HEK293T (cell line): ENCODE data around the gene MCFD2.

Experiments used
- CTCF ChIA-PET: fragments of 350-600 bp; formaldehyde crosslinking; extraction: SDS; loops from one replicate; lab custom pipeline; 2021; ENCODE audit warnings: antibody characterized with exemption, inconsistent platforms; lab: Yijun Ruan, JAX
- POLR2A ChIA-PET: fragments of 350-600 bp; formaldehyde crosslinking; extraction: SDS; loops from one replicate; lab custom pipeline; 2020; ENCODE audit warnings: antibody characterized with exemption, inconsistent platforms; lab: Yijun Ruan, JAX
- DNase-seq: peaks from one replicate; pipeline ENCODE4 v3.0.0; 2012; ENCODE audit warnings: mixed read lengths; ENCODE audit errors: extremely low spot score
- ARNT ChIP-seq: fragments of 450-650 bp; IDR thresholded peaks from 2 replicates; pipeline ENCODE4 v1.6.1; 2017; ENCODE audit warnings: mild to moderate bottlenecking
- BHLHE40 ChIP-seq: fragments of 450-650 bp; IDR thresholded peaks from 2 replicates; pipeline ENCODE4 v1.6.1; 2016; ENCODE audit warnings: mild to moderate bottlenecking, moderate library complexity, borderline replicate concordance
- CTBP1 ChIP-seq: fragments of 450-650 bp; IDR thresholded peaks from 2 replicates; pipeline ENCODE4 v1.6.1; 2016; ENCODE audit warnings: borderline replicate concordance
- ELF4 ChIP-seq: fragments of 450-650 bp; IDR thresholded peaks from 2 replicates; pipeline ENCODE4 v1.6.1; 2017; ENCODE audit warnings: antibody characterized with exemption
- FOXA1 ChIP-seq: fragments of 450-650 bp; IDR thresholded peaks from 2 replicates; pipeline ENCODE4 v1.6.1; 2016; ENCODE audit warnings: mild to moderate bottlenecking
- FOXK2 ChIP-seq: fragments of 450-650 bp; IDR thresholded peaks from 2 replicates; pipeline ENCODE4 v1.6.1; 2016; ENCODE audit warnings: mild to moderate bottlenecking
- FOXM1 ChIP-seq: fragments of 450-650 bp; IDR thresholded peaks from 2 replicates; pipeline ENCODE4 v1.6.1; 2017; ENCODE audit warnings: mild to moderate bottlenecking, borderline replicate concordance
- HDGF ChIP-seq: fragments of 450-650 bp; IDR thresholded peaks from 2 replicates; pipeline ENCODE4 v1.6.1; 2017; ENCODE audit warnings: antibody characterized with exemption, borderline replicate concordance
- L3MBTL2 ChIP-seq: fragments of 450-650 bp; conservative IDR thresholded peaks from 2 replicates; pipeline ENCODE4 v1.6.1; 2016; ENCODE audit warnings: mild to moderate bottlenecking
- LEF1 ChIP-seq: fragments of 450-650 bp; IDR thresholded peaks from 2 replicates; pipeline ENCODE4 v1.6.1; 2017; ENCODE audit warnings: mild to moderate bottlenecking, borderline replicate concordance
- NFRKB ChIP-seq: fragments of 450-650 bp; IDR thresholded peaks from 2 replicates; pipeline ENCODE4 v1.6.1; 2016; ENCODE audit warnings: mild to moderate bottlenecking, moderate library complexity
- PKNOX1 ChIP-seq: fragments of 450-650 bp; IDR thresholded peaks from 2 replicates; pipeline ENCODE4 v1.6.1; 2016
- SP1 ChIP-seq: fragments of 450-650 bp; IDR thresholded peaks from 2 replicates; pipeline ENCODE4 v1.6.1; 2017
- SUZ12 ChIP-seq: fragments of 450-650 bp; IDR thresholded peaks from 2 replicates; pipeline ENCODE4 v1.6.1; 2016; ENCODE audit warnings: mild to moderate bottlenecking
- TARDBP ChIP-seq: fragments of 450-650 bp; IDR thresholded peaks from 2 replicates; pipeline ENCODE4 v1.6.1; 2016
- ZNF384 ChIP-seq: fragments of 450-650 bp; IDR thresholded peaks from 2 replicates; pipeline ENCODE4 v1.6.1; 2016

MCFD2 gene

DNA sequence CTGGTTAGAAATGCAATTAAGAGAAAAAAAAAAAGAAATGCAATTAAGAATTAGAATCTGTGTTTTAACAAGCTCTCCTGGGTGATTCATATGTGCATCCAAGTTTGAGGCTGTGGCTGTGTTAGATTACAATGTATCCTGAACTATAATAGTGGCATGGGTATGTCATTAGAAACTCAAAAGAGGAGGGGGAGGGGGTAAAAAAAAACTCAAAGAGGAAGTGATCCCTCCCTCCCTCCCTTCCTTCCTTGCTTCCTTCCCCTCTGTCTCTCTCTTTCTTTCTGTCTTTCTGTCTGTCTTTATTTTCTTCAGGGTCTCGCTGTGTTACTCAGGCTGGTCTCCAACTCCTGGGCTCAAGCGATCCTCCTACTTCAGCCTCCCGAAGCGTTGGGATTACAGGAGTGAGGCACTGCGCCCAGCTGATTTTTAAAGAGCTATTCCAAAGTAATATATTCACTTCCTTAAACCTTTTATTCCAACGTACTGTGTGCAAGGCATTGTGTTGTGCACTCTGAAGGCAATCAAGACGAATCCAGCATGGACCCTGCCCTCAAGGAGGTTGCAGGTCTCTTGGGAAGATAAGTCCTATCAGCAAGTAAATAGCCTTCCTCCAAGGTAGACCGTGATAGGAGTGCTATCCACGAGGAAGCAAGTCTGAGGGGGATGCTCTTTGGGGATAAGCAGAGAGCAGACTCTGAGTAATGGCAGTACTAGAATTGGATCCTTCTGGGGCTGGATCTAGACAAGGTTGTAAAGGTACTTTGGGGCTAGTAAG is 35.9 kb upstream of the MCFD2 start:
- DNase-seq: no peak
- POLR2A ChIA-PET: no interaction called here
- CTCF ChIA-PET: interaction anchor here (1.3 kb wide), 1 partner anchor 36 kb away, joined by 4 read pairs; no protein-coding TSS in a partner anchor
- TF ChIP-seq L3MBTL2 (no peak), FOXM1 (no peak), FOXA1 (no peak), ARNT (no peak), TARDBP (no peak), NFRKB (no peak), ELF4 (no peak), BHLHE40 (no peak), CTBP1 (no peak), FOXK2 (no peak), ZNF384 (no peak), HDGF (no peak), LEF1 (no peak), PKNOX1 (no peak), SUZ12 (no peak), SP1 (no peak)

GRCh38 chr2:46950314-46950713 is 34.7 kb upstream of the MCFD2 start:
- POLR2A ChIA-PET: no interaction called here
- CTCF ChIA-PET: interaction anchor here (0.7 kb wide), 1 partner anchor 31 kb away, joined by 3 read pairs; no protein-coding TSS in a partner anchor
- no peak for DNase-seq
- TF ChIP-seq CTBP1: no peak
- no peak for TF ChIP-seq LEF1
- no peak for TF ChIP-seq FOXK2
- no peak for TF ChIP-seq L3MBTL2
- TF ChIP-seq ZNF384: no peak
- no peak for TF ChIP-seq ARNT
- TF ChIP-seq HDGF: no peak
- no peak for TF ChIP-seq TARDBP
- no peak for TF ChIP-seq SP1
- TF ChIP-seq ELF4: no peak
- TF ChIP-seq BHLHE40: no peak
- no peak for TF ChIP-seq SUZ12
- no peak for TF ChIP-seq NFRKB
- no peak for TF ChIP-seq FOXM1
- no peak for TF ChIP-seq PKNOX1
- no peak for TF ChIP-seq FOXA1

GRCh38 chr2:46947841-46948240 is 32.2 kb upstream of the MCFD2 start:
- no peak for TF ChIP-seq FOXM1
- TF ChIP-seq NFRKB: no peak
- TF ChIP-seq ELF4: no peak
- TF ChIP-seq FOXK2: no peak
- TF ChIP-seq SP1: no peak
- no peak for TF ChIP-seq BHLHE40
- TF ChIP-seq LEF1: no peak
- TF ChIP-seq L3MBTL2: no peak
- no peak for TF ChIP-seq ZNF384
- TF ChIP-seq ARNT: no peak
- no peak for TF ChIP-seq TARDBP
- TF ChIP-seq CTBP1: no peak
- no peak for TF ChIP-seq PKNOX1
- no peak for TF ChIP-seq HDGF
- TF ChIP-seq SUZ12: no peak
- no peak for TF ChIP-seq FOXA1
- no peak for DNase-seq
- ChIA-PET POLR2A (no interaction called here), CTCF (no interaction called here)

DNA sequence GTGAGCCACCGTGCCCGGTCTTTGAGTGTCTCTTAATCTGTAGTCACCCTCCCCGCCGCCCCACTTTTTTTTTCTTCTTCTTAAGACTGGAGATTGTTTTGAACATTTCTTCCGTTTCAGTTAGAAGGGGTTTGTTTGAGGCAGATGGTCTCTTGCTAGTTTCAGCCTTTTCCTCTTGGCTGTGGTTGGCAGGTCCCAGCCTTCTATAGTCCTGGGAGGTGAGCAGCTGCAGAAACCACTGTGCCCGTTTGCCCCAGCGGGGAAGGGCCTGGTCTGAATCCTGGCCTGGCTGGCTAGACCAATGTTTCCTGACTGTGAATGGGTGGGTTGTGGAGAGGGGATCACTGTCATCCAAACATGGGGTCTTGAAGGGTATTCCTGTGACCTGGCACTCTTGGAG is 30.1 kb upstream of the MCFD2 start:
- TF ChIP-seq HDGF: no peak
- no peak for TF ChIP-seq PKNOX1
- no peak for TF ChIP-seq L3MBTL2
- TF ChIP-seq FOXA1: no peak
- TF ChIP-seq NFRKB: no peak
- no peak for TF ChIP-seq BHLHE40
- TF ChIP-seq ELF4: no peak
- TF ChIP-seq CTBP1: no peak
- no peak for TF ChIP-seq TARDBP
- no peak for TF ChIP-seq FOXK2
- ChIA-PET POLR2A (no interaction called here), CTCF (no interaction called here)
- DNase-seq: no peak

DNA sequence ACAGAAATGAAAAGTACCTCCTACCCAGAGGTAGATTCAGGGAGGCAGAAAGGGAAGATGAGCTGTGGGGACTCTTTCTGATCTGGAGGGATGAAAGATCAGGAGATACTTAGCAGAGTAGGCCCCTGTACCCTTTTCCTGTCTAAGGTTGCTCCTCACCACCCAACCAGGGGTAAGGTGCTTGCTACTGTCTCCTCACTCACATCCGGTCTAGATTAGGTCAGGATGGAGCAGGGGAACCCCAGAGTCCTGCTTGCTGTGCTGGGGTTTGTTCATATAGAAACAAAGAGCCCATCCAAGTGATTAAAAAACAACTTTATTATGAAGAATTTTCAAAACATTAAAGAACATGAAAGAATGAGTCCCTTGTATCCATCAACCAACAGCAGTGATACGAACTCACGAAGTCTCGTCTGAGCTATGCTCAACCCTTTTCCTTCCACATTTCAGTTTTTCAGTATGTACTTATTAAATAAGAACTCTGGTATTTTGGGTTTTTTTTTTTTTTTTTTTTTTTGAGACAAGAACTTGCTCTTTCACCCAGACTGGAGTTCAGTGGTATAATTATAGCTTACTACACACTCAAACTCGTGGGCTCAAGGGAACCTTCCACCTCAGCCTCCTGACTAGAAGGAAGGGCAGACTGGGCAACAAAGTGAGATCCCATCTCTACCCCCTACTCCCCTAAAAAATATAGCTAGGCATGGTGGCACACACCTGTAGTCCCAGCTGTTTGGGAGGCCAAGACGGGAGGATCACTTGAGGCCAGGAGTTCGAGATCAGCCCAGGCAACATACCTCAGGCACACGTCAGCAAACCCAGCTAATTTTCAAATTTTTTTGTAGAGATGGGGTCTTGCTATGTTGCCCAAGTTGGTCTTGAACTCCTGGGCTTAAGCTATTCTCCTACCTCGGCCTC is 28.5 kb upstream of the MCFD2 start:
- DNase-seq: no peak
- ChIA-PET CTCF (interaction anchor here (0.6 kb wide), 1 partner anchor 1299 kb away, joined by 7 read pairs; no protein-coding TSS in a partner anchor), POLR2A (interaction anchor here (1.6 kb wide), 1 partner anchor 28 kb away, joined by 3 read pairs; the partner anchor contains the start of gene MCFD2)
- TF ChIP-seq NFRKB (no peak), ZNF384 (no peak), HDGF (no peak), L3MBTL2 (no peak), ARNT (no peak), CTBP1 (no peak), SP1 (no peak), BHLHE40 (no peak), PKNOX1 (no peak), LEF1 (no peak)
